Stimulated activated CD4-positive, alpha-beta T cell treated with anti-CD3 and anti-CD28 coated beads, TNF-alpha, amount 100 ng/mL, for 4 hours (primary cell): Measurements from ENCODE around the gene ADO.
A peak's percentile ranks its signal among the peaks of the same experiment; 100 is the strongest.

Source experiments
- DNase-seq, 3 experiments: peaks; one replicate each; pipeline ENCODE4 v3.0.0-alpha.2; 2020; ENCODE audit warnings: low read depth in 3 of 3

The ADO gene

DNA sequence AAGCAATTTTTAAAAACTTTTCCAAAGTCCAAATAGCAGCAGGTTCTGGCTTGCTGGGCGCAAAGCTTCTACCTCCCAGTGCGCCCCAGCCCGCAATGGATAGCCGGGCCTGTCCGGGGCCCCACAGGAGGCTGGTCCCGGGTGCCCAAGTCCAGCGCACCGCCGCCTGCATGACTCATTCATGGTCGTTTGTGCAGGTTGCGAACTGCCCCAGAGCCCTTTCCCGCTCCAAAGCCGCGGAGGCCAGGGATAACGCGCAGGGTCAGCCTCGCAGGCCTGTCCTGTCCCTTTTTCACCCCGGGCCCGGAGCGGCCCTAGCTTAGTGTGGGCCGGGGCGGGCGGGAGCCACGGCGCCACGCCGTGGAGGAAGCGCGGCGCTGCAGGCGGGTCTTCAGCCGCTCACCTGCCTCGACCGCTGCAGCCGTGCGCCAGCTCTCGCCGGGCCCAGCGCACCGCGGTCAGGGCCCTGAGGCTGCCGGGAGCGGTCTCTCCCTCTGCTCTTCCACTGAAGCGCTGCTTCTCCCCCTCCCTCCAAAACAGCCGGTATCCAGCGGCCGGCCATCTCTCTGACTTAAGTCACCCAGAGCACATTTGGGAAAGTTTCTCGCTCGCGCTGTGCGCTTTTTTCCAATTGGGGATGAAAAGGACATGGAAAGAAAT, 13.4 kb downstream of the ADO start:
- DNase-seq, result peak; percentile 41 to 59 (median 56)

DNA sequence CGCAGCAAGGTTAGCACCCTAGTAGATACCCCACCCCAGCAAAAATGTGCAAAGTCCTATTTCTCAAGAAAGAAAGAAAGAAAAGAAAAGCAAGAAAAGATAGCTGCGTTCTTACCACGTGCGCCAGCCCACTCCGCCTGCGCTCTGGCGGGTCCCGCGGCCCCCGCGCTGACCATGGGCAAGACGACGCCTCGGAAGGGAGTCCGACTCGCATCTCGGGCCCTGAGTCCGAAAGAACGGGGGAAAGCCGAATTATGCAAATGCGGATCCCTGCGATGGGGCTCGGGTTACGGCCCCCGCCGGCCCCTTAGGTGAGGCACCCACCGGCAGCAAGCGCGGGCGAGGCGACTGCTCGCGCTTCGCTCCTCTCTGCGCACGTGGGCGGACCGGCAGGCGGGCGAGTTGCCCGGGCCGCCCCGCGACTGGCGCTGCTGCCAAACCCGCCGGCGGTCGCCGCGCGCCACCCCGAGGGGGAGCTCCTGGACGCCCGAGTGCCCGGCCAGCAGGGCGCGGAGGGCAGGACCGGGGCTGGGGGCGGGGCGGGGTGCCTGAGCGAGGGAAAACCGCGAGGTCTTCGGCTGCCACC, 14.0 kb downstream of the ADO start:
- peak; percentile 56 to 66 (median 60) for DNase-seq

DNA sequence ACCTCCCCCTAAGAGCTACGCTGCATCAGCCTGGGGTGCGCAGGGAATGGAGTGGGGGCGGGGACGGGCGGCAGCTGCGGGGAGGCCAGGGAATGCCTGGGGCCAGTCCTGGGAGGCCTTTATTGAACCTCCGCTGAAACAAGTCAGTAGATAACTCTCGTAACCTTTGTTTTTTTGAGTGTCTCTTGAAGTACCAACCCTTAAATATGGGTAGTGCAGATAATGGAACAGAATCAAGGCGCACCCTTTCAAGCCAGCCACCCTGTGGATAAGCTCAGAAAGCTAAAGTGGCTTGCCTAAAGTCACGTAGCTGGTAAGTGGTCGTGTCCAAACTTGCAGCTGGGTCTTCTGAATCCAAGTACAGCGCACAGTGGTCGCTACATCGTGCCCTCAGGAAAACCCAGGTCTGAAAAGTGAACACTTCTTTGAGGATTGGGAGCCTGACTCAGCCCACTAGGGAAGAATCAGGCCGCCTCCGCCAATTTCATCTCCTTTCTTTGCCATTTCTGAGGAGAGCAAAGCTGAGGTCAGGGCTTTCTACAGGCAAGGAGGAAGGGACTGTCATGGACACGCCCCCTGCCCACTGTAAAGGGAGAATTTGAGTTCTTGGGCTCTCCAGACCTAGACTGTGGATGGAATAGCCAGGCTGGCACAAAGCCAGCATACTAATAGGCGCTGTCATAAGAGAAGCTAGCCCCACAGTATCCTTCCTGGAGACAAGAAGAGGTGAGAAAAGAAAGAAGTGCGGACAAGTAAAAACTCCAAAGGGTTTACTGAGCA, 14.8 kb downstream of the ADO start:
- no peak for DNase-seq

DNA sequence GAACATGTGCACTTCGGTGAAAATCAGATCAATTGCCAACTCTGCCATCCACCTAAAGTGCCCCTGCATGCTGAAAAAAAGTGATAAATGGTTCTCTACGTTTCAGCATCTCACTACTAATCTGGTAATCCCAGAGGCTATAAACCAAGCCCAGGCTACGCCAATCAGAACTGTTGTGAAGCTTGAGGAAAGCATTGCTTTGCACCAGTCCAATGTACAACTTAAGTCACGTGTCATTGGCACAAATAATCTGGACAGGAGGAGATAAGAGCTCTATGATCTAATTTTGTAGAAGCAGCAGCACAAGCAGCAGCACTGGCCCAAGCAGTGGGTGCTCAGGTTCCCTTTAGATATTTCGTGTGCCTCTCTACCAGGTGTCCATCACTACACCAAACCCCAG, 16.1 kb downstream of the ADO start:
- DNase-seq, result no peak

DNA sequence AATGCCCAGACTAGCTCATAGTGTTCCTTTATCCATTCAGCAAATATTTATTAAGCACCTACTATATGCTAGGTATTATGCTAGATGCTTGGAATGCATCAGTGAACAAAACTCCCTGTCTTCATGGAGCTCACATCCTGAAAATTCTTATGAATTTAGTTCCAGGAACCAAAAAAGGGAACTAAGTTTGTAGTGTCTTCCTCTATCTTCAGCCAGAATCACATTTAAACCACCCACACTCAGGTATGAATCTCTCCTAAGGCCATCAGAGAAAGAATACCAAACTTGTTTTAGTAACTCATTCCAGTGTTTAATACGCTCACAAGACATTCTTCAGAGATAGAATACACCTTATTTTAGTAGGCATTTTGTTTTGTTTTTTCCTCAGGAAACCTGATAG, 21.8 kb downstream of the ADO start:
- no peak for DNase-seq

DNA sequence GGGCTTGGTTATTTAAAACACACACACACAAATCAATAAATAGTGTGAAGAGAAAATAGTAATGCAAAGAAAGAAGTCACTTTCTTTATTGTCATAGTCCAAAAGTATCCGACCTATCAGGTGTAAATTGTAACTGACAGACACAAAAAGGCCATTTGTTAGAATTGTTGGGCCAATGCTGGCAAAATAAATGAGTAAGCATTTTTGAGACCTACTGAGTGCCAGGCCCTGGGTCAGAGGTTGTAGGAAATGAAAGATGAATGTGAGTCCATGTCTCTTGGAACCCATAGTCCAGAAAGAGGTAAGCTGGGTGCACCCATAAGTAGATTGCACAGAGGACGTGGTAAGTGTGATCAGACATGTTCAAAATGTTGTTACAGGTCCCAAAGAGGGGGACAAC, 25.1 kb downstream of the ADO start:
- no peak for DNase-seq

DNA sequence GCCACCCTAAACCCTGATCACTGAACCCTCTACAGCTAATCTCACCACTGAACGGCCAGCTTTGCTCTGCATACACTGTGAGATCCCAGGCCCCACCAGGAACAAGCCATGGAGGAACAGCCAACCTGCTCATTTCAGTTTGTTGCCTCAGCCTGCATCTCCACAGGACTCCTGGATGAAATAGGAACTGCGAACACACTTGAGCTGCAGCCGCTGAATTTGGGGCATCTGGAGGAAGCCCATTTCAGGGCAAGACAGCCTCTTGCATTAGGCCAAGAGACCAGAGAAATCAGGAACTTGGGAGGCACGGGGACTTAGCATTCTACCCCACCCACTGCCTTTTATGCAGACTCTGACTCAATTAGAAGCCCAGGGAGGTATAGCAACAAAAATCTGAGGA, 26.2 kb downstream of the ADO start:
- DNase-seq, result no peak

DNA sequence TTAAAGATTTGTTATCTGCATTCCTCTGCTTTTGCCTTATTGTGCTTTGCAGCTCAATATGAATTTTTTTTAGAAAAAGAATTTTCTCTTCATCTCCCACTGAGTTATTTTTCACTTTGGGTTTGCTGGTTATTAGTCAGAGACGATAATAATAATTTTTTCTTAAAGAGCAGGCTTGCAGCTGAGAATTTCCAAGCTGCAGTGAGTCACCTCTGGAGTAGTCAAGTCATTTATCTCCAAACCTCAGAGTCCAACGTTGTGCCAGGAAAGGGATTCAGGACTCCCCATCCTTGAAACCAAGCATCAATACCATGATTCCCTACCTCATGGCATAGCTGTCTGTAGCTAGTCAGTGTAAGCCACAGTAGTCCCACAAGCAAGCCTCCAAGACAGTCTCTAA, 26.8 kb downstream of the ADO start:
- DNase-seq, result no peak

DNA sequence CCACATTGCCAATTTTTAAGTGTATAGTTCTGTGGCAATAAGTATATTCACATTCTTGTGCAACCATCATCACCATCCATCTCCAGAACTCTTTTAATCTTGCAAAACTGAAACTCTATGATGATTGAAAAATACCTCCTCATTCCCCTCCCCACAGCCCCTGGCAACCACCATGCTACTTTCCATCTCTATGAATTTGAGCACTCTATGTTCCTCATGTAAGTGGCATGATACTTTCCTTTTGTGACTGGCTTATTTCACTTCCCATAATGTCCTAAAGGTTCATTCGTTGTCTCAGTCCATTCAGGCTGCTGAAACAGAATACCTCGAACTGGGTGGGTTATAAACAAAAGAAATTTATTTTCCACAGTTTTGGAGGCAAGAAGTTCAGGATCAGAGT, 35.1 kb downstream of the ADO start:
- no peak for DNase-seq

DNA sequence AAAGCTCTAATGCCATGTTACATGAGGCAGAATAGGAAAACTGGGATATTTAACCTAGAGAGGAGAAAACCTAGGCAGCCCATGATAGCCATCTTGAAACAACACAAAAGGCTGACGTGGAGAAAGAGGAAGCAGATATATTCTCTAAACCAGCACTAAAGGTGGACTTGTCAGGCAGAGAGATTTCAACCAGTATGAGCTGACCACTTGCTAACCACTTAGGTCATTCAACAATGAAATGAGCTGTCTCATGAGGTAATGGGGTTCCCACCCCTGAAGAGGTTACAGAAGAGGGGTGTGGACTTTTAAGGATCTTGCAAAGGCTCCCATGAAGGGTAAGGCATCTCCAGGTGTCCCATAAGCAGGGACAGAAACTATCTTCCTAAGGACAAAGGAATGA, 38.5 kb downstream of the ADO start:
- DNase-seq, result no peak

DNA sequence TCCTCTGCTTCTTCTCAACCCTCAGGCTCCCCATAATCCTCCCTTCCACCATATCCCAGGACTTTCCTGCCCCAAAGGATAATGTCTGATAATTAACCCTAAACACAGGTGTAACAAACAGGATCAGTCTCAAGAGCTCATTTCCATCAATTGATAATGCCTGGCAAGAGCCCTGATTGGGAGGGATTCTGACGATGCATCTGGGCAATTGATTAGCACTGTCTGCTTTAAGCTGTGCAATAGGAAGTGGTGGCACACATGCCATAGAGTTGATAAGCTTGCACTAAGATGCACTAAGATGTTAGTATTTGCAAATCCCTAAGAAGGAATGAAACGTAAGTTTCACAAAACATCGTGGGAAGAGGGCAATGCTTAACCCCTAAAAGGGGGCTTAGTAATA, 39.1 kb downstream of the ADO start:
- no peak for DNase-seq

DNA sequence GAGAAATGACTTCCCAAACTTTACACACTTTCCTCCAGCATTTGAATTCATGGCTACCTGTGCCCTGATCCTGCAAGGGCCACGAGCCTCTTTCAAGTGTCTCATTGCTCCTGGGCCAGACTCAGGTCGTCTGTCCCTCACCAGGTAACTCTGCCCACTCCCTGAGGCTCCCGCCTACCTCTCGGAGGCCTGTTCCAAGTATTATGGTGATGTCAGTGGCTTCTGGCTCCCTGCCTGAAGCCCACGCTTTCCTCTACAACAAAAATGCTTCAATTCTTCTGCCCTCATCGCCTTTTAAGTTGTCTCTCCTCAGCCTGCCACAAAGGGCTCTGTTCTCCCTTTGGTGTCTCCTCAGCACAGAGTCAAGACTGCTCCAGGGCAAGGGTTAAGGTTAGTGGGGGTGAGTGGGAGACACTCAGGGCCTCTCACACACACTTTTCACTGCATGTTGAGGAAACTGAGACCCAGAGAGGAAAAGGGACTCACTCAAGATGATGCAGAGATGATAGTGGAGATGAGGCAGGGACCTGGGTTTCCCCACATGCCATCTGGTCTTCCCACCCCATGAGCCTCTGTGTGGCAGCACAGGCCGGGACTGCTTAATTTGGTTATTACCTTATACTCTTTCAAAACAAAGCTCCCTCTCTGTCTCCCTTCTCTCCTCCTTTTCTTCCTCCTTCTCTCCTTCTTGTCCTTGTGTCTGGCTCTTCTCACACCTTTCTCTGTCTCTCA, 39.9 kb downstream of the ADO start:
- DNase-seq, result peak in 2 of 3 experiments; percentile 7 to 12

DNA sequence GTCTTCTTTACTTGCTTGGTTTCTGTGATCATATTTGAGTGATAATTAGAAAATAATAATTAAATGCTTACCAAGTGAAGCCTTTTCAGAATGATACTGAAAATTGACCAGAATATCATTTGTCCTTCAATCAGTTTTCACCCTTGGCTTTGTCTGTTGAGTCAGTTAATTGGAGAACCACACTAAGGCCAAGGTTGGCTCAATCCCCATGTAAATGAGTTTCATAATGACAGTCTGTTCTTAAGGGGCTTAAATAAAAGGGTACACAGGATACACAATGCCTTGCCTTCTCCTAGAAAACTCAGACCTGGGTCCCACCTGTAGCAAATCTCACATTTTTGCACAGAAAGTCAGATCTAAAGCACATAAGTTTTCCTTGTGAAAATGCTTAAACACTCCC, 42.9 kb downstream of the ADO start:
- DNase-seq, result no peak

DNA sequence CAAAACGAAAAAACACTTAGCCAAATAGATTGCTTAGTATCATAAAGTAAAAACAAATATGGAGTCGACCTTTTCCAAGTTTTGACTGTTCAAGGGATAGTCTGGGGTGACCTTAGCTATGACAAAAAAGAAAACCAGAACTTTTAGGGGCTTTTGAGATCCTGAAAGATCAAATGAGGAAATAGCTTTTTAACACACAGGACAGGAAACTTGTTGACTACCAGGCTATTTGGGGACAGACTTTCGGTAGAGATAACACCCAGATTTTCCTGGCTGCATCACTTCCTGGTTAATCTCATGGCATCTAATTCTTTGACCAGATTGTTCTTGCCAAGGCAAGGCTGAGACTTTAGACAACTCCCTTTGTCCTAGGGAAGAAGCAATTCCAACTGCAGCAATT, 46.1 kb downstream of the ADO start:
- no peak for DNase-seq

DNA sequence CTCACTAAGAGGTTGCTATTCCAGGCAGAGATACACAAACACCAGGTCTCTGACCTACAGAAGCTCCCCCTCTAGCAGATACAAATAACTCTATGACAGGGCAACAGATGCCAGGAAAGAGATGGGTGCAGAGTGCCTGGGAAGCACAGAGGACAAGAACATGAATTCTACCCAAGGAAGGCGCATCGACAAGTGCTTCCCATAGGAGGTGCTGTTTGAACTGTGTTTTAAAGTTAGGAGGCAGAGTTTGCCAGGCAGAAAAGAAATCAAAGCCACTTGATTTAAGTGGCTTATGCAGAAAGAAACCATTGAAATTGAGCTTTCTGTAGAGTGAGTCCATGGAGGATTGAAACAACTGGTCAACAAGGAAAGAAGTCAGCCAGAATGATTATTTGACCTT, 46.9 kb downstream of the ADO start:
- DNase-seq, result no peak

DNA sequence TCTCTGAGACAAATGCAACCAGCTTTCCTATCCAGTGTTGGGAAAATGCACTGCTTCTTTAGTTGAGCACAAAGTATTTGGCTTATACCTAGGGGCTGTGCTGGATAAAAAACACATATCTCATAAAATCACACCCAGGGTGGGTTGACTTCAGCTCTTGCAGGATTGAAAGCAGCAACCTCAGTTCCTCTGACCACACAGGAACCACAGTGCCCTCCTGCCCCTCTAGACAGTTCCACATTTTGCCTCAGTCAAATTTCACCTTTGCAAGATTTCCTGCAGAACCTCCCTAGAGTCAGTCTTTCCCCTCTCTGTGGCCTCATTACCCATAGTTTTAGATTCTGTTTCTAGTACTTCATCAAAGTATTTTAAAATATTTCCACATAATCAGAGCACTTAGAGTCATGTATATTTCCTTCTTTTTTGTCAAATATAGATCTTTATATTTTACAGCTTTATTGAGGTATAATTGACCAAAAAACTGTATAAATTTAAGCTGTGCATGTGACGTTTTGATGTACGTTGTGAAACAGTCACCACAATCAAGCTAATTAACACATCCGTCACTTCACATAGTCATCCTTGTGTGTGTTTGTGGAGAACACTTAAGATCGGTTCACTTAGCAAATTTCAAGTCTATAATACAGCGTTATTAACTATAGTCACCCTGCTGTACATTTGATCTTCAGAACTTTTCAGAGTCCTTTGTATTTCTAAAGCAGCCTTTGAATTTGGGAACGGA, 48.6 kb downstream of the ADO start:
- no peak for DNase-seq

DNA sequence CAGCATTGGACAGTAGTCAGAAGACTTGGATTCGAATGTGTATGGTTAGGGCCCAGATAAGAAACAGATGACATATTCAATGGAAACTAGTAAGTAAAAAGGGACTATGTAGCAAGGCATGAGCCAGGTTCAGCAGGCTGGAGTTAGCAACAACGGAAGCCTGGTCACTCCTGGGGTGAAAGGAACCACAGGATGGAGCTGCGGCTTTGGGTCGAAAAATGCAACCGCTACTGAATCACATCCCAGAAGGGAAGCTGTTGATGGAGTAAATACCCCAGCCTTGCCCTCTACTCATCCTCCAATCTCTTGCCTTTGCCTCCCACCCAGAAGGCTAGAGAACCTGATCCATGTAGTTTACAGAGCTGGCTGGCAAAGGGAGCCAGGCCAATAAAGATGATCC, 49.2 kb downstream of the ADO start:
- no peak for DNase-seq

DNA sequence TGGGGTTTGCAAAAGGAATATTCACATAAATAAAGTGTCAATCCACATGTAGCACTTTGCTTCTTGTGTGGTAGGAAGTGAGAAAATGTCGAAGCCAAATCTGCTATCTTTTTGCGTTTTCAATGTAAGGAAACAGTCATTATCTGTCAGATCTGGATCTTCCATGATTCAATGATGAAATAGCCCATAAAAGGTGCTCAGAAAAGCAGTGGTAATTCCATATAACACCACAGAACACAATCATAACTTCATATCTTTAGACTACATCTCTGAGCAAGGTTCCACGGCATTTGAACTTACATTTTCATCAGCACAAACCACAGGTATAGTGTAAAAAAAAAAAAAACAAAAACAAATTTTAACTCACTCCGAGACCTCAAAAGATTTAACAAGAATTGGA, 51.5 kb downstream of the ADO start:
- no peak for DNase-seq
